ENCODE results near the gene SIGLEC6. TPM values are rescaled to one million over a fixed set of nuclear protein-coding genes. Genes with fewer than 3 reads are reported as not detected.

SIGLEC6 gene
- total RNA-seq, 1 experiment from 2014 or later: not detected

DNA sequence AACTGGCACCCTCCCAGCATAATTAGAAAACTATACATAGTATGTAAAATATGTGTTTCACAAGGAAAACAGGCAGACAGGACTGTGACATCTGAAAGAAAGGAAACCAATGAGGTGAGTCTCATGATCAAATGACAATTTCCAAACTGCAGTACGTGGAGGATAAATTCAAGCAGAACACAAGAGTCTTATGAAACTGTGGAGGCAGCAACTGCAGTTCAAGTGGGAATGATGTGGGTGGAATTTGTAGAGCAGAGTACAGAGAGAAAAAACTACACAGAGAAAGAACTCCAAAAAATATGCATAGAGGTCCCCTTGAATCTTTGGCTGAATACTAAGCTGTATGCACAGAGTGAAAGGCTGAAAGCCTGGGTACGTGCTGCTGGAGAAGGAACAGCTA lies 9.7 kb downstream of the SIGLEC6 start:
- intact Hi-C loops (cut with micrococcal nuclease): no loop called here
- Histone ChIP-seq H3K27me3 (ENCODE audit: insufficient read depth, low read length) (peaks cover 26% of the 10 kb centered on the region), H3K36me3 (ENCODE audit: control insufficient read depth in 1 of 2, insufficient read depth in 2 of 2, low read length in 2 of 2) (no peaks in the 10 kb centered on the region), H3K4me3 (replicated peaks in 1 of 2; ENCODE audit: low read depth in 1 of 2, low read length in 2 of 2) (no peak overlapping the region), H3K4me1 (ENCODE audit: control insufficient read depth in 1 of 2, insufficient read depth in 2 of 2, low read length in 2 of 2) (no peaks in the 10 kb centered on the region), H3K9me2 (ENCODE audit: insufficient read depth) (no peaks in the 10 kb centered on the region), H3K4me2 (ENCODE audit: low read length) (no peak overlapping the region), H4K20me1 (ENCODE audit: insufficient read depth) (no peaks in the 10 kb centered on the region), H3K9ac (ENCODE audit: low read length) (no peak overlapping the region), H2AFZ (ENCODE audit: low read depth, low read length, poor library complexity, severe bottlenecking) (no peak overlapping the region), H3K9me3 (ENCODE audit: control insufficient read depth in 1 of 2, insufficient read depth in 1 of 2, low read depth in 1 of 2, low read length in 2 of 2) (no peaks in the 10 kb centered on the region; a peak in 1 of 4 replicates), H3K79me2 (ENCODE audit: insufficient read depth, low read length) (no peaks in the 10 kb centered on the region), H3K27ac (ENCODE audit: low read depth, low read length) (no peak overlapping the region)
- ATAC-seq: no peak
- BruUV-seq (replicated peaks): no TSS peak
- ChIA-PET RAD21 (ENCODE audit: low non-redundant PET in 1 of 2, low total read pairs in 2 of 2, uncharacterized antibody in 2 of 2, unreplicated experiment in 2 of 2) (no interaction called here), POLR2A (no interaction called here), CTCF (no interaction called here)
- TF ChIP-seq, protein P1, sequence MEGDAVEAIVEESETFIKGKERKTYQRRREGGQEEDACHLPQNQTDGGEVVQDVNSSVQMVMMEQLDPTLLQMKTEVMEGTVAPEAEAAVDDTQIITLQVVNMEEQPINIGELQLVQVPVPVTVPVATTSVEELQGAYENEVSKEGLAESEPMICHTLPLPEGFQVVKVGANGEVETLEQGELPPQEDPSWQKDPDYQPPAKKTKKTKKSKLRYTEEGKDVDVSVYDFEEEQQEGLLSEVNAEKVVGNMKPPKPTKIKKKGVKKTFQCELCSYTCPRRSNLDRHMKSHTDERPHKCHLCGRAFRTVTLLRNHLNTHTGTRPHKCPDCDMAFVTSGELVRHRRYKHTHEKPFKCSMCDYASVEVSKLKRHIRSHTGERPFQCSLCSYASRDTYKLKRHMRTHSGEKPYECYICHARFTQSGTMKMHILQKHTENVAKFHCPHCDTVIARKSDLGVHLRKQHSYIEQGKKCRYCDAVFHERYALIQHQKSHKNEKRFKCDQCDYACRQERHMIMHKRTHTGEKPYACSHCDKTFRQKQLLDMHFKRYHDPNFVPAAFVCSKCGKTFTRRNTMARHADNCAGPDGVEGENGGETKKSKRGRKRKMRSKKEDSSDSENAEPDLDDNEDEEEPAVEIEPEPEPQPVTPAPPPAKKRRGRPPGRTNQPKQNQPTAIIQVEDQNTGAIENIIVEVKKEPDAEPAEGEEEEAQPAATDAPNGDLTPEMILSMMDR (IDR thresholded peaks at IDR 0.05 in 2 of 3, conservative IDR thresholded peaks at IDR 0.05 in 1 of 3; ENCODE audit: borderline replicate concordance in 1 of 3, insufficient read depth in 1 of 3, low read depth in 2 of 3, low read length in 2 of 3): no peak
- TF ChIP-seq POLR2AphosphoS5 (IDR thresholded peaks at IDR 0.05; ENCODE audit: low read depth, low read length): no peak
- no peak for DNase-seq (ENCODE audit: low read depth, low spot score)

DNA sequence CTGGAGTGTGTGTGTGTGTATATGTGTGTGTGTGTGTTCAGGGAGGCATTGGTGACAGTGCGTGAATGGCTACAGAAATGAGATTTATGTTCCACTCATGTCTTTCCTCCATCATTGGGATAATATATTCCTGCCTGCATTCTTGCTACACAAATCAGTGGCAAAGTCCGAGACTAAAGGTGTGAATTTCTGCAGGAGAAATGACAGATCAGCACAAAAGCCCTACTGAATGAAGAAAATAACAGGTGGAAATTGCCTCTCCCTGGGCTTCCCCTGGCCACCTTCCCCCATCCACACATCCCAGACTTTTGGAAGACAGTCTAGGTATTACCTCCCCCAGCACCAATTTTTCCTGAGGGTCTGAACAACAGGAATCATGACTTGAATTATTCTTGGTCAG lies 10.1 kb downstream of the SIGLEC6 start:
- ChIA-PET POLR2A (no interaction called here), RAD21 (ENCODE audit: low non-redundant PET in 1 of 2, low total read pairs in 2 of 2, uncharacterized antibody in 2 of 2, unreplicated experiment in 2 of 2) (no interaction called here), CTCF (no interaction called here)
- Histone ChIP-seq H3K4me2 (ENCODE audit: low read length) (no peak overlapping the region), H3K36me3 (ENCODE audit: control insufficient read depth in 1 of 2, insufficient read depth in 2 of 2, low read length in 2 of 2) (no peaks in the 10 kb centered on the region), H3K9me3 (ENCODE audit: control insufficient read depth in 1 of 2, insufficient read depth in 1 of 2, low read depth in 1 of 2, low read length in 2 of 2) (no peaks in the 10 kb centered on the region; a peak in 1 of 4 replicates), H3K4me3 (replicated peaks in 1 of 2; ENCODE audit: low read depth in 1 of 2, low read length in 2 of 2) (no peak overlapping the region), H3K9me2 (ENCODE audit: insufficient read depth) (no peaks in the 10 kb centered on the region), H4K20me1 (ENCODE audit: insufficient read depth) (no peaks in the 10 kb centered on the region), H3K79me2 (ENCODE audit: insufficient read depth, low read length) (no peaks in the 10 kb centered on the region), H3K27ac (ENCODE audit: low read depth, low read length) (no peak overlapping the region), H3K9ac (ENCODE audit: low read length) (no peak overlapping the region), H2AFZ (ENCODE audit: low read depth, low read length, poor library complexity, severe bottlenecking) (no peak overlapping the region), H3K27me3 (ENCODE audit: insufficient read depth, low read length) (peaks cover 22% of the 10 kb centered on the region), H3K4me1 (ENCODE audit: control insufficient read depth in 1 of 2, insufficient read depth in 2 of 2, low read length in 2 of 2) (no peaks in the 10 kb centered on the region)
- ATAC-seq (no peak), DNase-seq (ENCODE audit: low read depth, low spot score) (no peak)
- intact Hi-C loops (cut with micrococcal nuclease): no loop called here
- no TSS peak for BruUV-seq (replicated peaks)
- TF ChIP-seq, protein P2, sequence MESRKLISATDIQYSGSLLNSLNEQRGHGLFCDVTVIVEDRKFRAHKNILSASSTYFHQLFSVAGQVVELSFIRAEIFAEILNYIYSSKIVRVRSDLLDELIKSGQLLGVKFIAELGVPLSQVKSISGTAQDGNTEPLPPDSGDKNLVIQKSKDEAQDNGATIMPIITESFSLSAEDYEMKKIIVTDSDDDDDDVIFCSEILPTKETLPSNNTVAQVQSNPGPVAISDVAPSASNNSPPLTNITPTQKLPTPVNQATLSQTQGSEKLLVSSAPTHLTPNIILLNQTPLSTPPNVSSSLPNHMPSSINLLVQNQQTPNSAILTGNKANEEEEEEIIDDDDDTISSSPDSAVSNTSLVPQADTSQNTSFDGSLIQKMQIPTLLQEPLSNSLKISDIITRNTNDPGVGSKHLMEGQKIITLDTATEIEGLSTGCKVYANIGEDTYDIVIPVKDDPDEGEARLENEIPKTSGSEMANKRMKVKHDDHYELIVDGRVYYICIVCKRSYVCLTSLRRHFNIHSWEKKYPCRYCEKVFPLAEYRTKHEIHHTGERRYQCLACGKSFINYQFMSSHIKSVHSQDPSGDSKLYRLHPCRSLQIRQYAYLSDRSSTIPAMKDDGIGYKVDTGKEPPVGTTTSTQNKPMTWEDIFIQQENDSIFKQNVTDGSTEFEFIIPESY (IDR thresholded peaks at IDR 0.05; ENCODE audit: extremely low read depth, insufficient replicate concordance, low read length): no peak
- no peak for TF ChIP-seq ZNF274 (IDR thresholded peaks at IDR 0.05; ENCODE audit: low read depth, low read length)
- TF ChIP-seq RAD21 (IDR thresholded peaks at IDR 0.05; ENCODE audit: low read depth): no peak
- TF ChIP-seq CBX3 (IDR thresholded peaks at IDR 0.05; ENCODE audit: low read depth): no peak

All from HCT116 (cell line).